ENCODE measurements around the gene DPEP1.
"Not testable (repeated sequence)": the region's sequence is repeated elsewhere in the genome, so short reads cannot be mapped to it uniquely, and the experiment has no call there.

Gene DPEP1

GRCh38 chr16:89613231-89613953 lies at the start of gene DPEP1:
TSS of gene DPEP1 (plus strand) at chr16:89613642. CDS start at chr16:89630411, 16,769 bp downstream.
- no peak for TF ChIP-seq ZNF274 (IDR thresholded peaks at IDR 0.05; ENCODE audit: low read depth, low read length)
- no peak within 1 kb of the TSS for H3K4me3 ChIP-seq (ENCODE audit: low read length)

- H3K4me3 ChIP-seq (ENCODE audit: low read length) = no peak overlapping the region
- TF ChIP-seq ZNF274 (IDR thresholded peaks at IDR 0.05; ENCODE audit: low read depth, low read length) = no peak
Observed at GRCh38 chr16:89564476-89565255, 48.8 kb upstream of the DPEP1 start.

DNA sequence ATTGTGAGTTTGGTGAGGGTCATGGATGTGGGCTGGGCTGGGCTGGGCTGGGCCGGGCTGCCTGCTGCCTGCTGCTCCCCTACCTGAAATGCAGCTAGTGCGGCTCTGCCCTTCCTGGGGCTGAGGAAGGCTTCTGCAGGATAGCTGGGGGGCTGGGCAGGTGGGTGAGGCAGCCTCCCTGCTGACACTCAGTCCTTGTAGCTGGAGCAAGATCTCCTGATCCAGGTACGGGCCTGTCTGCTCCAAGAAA lies 48.3 kb upstream of the DPEP1 start:
- H3K4me3 ChIP-seq (ENCODE audit: low read length) = no peak overlapping the region
- TF ChIP-seq ZNF274 (IDR thresholded peaks at IDR 0.05; ENCODE audit: low read depth, low read length) = no peak

DNA sequence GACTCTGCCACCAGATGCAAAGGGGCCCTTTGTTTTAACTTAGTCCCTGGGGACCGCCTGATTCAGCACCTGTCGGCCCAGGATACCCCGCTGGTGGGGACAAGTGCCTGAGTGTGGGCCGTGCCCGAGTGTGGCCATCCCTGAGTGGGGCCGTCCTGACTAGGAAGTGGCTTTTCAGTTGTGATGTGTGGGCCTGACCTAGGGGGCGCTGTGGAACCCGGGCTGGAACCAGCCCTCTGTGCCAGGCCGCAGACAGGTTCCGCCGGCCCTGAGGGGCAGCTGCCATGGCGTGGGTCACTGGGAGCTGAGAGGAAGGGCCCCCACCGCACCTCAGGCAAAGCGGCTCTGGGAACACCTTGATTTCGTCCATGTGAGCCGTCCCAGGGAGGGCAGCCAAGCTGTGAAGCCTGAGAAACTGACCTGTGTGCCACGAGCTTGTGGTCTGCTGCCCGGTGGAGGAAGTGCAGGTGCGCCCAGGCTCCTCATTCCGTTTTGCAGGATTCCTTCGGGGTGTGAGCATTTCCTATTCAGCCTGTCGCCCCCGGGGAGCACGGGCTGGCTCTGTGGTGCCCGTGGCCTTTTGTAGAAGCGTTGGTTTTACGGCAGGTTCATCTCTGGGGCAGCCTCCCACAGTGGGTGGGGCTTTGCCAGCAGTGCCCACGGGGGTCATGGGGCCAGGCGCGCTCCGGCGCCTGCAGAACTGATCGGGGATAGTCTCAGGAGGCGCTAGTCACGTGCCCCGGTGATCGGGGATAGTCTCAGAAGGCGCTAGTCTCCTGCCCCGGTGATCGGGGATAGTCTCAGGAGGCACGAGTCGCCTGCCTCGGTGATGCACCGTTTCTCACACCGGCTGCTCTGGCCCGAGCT lies 47.7 kb upstream of the DPEP1 start:
- H3K4me3 ChIP-seq (ENCODE audit: low read length) = no peak overlapping the region
- TF ChIP-seq ZNF274 (IDR thresholded peaks at IDR 0.05; ENCODE audit: low read depth, low read length) = no peak

GRCh38 chr16:89567656-89568594 lies 45.5 kb upstream of the DPEP1 start:
- TF ChIP-seq ZNF274 (IDR thresholded peaks at IDR 0.05; ENCODE audit: low read depth, low read length) = no peak

GRCh38 chr16:89569506-89570341 lies 43.7 kb upstream of the DPEP1 start:
- no peak overlapping the region for H3K4me3 ChIP-seq (ENCODE audit: low read length)
- TF ChIP-seq ZNF274 (IDR thresholded peaks at IDR 0.05; ENCODE audit: low read depth, low read length) = no peak

More at GRCh38 chr16:89567656-89568594, 45.5 kb upstream of the DPEP1 start:
- H3K4me3 ChIP-seq (ENCODE audit: low read length) = no peak overlapping the region

GRCh38 chr16:89570342-89570923 lies 43.0 kb upstream of the DPEP1 start:
- no peak for TF ChIP-seq ZNF274 (IDR thresholded peaks at IDR 0.05; ENCODE audit: low read depth, low read length)
- no peak overlapping the region for H3K4me3 ChIP-seq (ENCODE audit: low read length)

GRCh38 chr16:89570983-89571598 lies 42.4 kb upstream of the DPEP1 start:
- not testable (repeated sequence) for H3K4me3 ChIP-seq (ENCODE audit: low read length)

DNA sequence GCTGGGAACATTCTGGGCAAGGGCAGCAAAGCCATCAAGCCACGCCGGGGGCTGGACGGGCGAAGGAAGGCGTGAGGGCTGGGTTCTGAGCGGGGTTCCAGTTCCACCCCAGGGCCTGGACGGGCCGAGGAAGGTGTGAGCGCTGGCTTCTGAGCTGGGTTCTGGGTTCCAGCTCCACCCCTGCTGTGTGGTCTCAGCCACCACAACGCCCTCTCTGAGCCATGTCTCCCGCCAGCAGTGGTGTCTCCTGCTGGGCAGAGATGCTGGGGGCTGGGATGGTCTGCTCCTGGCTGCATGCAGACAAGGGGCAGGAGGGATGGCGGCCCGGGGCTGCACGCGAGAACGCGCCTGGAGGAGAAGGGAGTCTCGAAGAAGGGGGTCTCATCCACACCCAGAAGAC lies 41.8 kb upstream of the DPEP1 start:
- no peak overlapping the region for H3K4me3 ChIP-seq (ENCODE audit: low read length)
- no peak for TF ChIP-seq ZNF274 (IDR thresholded peaks at IDR 0.05; ENCODE audit: low read depth, low read length)

DNA sequence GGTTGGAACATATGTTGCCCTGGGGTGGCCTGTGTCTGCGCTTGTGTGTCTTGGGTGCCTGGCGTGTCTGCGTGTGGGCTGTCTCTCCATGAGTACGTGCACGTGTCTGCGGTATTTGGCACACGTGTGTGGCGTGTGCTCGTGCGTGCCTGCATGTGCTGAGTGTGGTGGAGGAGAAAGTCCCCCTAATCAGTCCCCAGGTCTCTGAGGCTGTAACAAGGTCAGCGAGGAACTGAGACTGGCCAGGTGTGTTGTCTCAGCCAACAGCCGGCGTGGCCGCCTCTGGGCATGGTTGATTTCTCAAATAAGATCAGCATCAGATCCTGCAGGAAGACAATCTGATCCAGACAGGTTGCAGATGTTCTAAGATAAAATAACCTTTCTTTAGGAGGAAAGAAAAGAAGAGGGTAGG lies 41.4 kb upstream of the DPEP1 start:
- TF ChIP-seq ZNF274 (IDR thresholded peaks at IDR 0.05; ENCODE audit: low read depth, low read length) = no peak
- H3K4me3 ChIP-seq (ENCODE audit: low read length) = no peak overlapping the region

DNA sequence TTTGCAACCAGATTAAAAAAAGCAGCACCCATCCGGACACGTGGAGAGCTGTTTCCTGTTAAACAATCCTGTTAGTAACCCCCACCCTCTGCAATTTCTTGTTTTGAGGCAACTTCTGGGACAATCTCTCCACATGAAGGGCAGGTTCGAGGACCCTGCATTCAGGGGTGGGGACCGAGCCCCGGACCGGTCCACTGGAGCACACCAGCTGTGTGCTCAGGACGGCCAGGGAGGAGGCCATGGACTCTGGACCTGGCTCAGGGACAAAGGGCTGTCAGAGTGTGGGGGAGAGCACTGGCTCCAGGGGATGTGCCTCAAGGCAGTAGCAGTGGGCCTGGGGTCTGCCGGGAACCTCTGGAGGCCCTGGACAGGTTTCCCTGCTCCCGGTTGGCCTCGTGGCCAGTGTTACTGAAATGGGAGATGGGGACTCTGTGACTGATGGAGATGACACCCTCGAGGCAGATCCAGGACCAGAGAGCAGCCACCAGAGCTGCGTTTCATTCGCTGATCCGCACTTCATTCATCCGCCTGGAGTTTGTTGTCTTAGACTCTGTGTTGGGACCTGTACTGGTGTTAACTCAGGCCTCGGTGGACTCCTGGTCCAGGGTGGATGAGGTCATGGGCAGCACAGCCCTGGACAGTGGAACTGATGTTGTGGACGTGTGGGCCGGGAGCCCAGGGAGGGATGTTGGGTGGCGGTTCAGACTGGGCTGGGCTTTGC lies 40.8 kb upstream of the DPEP1 start:
- no peak overlapping the region for H3K4me3 ChIP-seq (ENCODE audit: low read length)
- TF ChIP-seq ZNF274 (IDR thresholded peaks at IDR 0.05; ENCODE audit: low read depth, low read length) = no peak
